NCI-H82 (cell line): Measurements from ENCODE around the gene G6PC2.
"Not testable (repeated sequence)": the region's sequence is repeated elsewhere in the genome, so short reads cannot be mapped to it uniquely, and the experiment has no call there.

ENCODE experiments used
- DNase-seq: peaks from one replicate; lab custom pipeline; 2025; lab: John Stamatoyannopoulos, UW

Gene G6PC2

GRCh38 chr2:168907940-168908662 is 7.0 kb downstream of the G6PC2 start:
- DNase-seq = no peak

DNA sequence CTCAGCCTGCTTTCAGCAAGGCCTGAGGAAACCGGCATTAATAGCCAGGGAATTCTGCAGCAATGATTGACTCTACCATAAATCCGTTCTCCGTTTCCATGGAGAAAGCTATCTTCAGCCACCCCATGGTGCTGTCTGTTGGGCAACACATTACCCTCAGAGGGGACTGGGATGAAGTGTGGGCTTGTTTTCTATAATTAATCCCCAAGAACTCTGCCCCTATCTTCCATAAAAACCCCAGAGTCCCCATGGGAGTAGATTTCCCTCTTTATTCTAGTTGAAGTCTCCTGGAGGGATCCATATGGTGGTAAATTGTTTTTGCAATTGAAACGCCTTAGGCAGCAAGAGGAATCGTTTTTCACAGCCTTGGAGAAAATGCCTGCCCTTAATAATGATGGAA is 9.2 kb downstream of the G6PC2 start:
- peak; percentile 49 for DNase-seq

- DNase-seq = no peak
These were observed 11.4 kb downstream of the G6PC2 start for GRCh38 chr2:168912466-168912865.

GRCh38 chr2:168912901-168913369 is 11.8 kb downstream of the G6PC2 start:
- peak; percentile 66 for DNase-seq

GRCh38 chr2:168913495-168913894 is 12.4 kb downstream of the G6PC2 start:
- DNase-seq = no peak

DNA sequence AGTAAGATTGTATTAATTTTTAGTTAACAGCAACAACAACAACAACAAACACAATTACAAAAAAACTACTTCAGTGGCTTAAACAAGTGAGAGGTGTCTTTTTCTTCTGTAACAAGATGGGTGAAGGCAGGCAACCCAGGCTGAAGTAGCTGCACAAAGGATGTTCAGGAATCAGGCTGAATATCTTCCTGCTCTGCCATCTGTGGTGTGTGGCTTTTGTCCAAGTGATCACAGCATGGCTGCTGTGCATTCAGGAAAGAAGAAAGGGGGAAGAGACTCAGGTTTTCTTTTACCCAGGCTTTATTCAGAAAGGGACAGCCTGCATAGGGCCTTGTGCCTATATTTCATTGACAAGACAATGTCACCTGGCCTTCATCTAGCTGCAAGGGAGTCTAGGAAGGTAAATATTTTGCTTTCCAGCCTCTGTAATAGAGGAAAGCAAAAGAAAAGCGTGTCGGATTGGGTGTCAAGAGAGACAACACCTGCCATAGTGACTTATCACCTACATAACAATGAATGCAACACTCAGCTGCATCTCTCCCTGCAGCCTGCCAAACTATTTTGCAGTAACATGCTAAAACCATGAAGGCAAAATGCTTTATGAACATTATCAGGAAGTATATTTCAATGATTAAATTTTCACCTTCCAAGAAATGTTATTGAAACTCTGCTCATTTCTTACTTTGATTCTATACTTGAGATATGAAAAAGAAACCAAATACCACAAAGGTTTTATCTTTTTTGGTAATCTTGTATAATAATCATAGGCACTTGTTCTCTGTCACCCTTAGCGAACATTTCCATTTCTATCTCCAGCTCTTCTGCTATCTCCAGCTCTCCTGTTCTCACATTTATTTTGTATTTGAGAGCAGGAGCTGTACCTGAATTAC is 14.6 kb downstream of the G6PC2 start:
- DNase-seq = no peak

DNA sequence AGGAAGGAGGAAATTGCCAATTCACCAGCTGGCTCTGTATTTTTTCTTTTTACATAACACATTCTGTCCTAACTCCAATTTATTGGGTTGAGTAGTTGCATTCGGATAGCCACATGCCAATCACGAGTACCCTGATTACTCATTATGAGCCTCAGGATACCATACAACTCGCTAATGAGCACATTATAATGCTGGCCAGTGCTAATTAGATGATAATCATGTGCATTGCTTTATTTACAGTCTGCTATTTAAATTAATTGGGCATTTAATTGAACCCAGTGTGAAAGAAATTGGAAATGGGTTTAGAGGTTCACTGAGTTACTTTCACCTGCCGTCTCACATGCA is 15.2 kb downstream of the G6PC2 start:
- DNase-seq = no peak

DNA sequence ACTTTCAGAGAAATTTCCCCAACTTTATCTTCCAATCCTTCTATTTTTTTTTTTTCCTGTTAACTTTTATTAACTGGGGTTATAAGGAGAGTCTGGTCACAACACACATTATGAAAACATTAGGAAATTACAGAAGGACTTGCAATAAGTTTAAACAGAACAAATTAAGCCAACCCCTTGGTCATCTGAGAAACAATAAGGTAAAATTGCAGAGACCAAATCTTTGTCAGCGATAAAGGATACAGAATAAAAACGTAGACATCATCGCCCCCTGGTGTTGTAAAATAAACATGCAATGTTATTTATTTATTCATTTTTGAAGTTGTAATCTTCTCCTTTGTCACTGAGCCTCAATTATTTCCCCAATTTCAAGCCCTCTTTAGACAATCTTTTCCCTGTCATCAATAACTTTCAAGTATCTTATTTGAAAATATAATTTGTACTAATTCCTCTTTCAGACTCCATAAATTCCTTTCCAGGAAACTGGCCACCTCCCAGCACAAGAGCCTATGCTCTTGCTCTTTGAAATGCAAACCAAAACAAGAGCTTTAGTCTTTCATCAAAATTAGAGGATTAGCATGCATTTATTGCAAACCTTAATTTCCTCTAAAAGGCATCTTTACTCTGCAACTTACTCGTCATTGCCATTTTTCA is 19.5 kb downstream of the G6PC2 start:
- peak; percentile 77 for DNase-seq

- no peak for DNase-seq
These were observed 25.7 kb downstream of the G6PC2 start for GRCh38 chr2:168926621-168927386.

- DNase-seq = no peak
These were observed 27.2 kb downstream of the G6PC2 start for GRCh38 chr2:168928113-168928831.

GRCh38 chr2:168929031-168929430 is 27.9 kb downstream of the G6PC2 start:
- no peak for DNase-seq

- no peak for DNase-seq
These were observed 29.2 kb downstream of the G6PC2 start for GRCh38 chr2:168930242-168930641.

GRCh38 chr2:168932174-168932573 is 31.1 kb downstream of the G6PC2 start:
- DNase-seq = not testable (repeated sequence)

DNA sequence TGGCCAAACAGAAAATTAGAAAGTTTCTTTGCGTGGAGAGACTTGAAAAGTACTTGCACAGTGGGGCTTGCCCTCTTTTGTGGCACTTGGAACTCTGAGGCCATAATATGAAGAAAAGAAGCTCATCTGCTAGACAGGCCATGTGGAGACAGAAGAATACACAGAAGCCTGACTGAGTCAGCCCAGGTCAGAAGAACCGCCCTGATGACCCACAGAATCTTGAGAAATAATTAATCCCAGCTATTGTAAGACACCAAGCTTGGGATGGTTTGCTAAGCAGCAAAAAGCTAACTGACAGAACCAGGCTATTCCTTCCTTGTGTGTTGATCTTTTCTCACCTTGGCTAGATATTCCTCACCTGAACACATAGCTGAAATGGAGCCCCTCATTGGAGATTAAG is 33.7 kb downstream of the G6PC2 start:
- DNase-seq = no peak

- DNase-seq = no peak
These were observed 34.9 kb downstream of the G6PC2 start for GRCh38 chr2:168935810-168936581.

GRCh38 chr2:168939061-168939460 is 38.0 kb downstream of the G6PC2 start:
- DNase-seq = no peak

- DNase-seq = no peak
These were observed 38.8 kb downstream of the G6PC2 start for GRCh38 chr2:168939918-168940317.

GRCh38 chr2:168941297-168941696 is 40.2 kb downstream of the G6PC2 start:
- DNase-seq = no peak

GRCh38 chr2:168944065-168944464 is 43.0 kb downstream of the G6PC2 start:
- peak; percentile 26 for DNase-seq

DNA sequence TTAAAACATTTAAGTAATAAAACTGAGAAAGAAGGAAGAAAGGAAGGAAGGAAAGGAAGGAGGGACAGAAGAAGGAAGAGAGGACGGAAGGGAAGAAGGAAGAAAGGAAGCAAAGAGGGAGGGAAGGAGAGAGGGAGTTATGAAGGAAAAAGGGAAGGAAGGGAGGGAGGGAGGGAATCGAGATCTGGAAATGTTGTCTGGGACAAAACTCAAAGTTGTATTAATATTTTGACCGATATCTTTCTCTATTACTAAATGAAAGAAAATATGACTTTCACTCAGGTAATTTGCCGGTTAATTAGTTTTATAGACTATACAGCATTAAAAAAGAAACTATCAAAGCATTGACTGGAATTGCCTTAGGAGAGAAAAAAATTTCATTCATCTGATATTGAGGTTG is 44.4 kb downstream of the G6PC2 start:
- no peak for DNase-seq
